Measurements from ENCODE around the gene NDUFS4.

DNA sequence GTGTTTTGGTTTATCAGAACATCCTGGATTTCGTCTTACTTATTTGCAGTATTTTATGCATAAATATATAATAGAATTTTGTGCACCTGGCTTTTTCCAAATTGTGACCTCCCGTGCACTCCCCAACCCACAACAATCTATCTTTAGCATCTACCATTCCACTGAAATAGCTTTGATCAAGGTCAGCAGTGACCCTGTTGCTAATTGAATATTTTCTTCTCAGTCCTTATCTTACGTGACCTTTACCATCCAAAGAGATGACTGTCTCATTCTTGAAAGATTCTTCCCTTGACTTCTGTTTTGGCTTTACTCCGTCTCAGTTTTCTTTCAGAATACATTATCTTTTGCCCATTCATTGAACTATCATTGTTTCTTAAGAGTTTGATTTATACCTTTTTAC is 18.4 kb downstream of the NDUFS4 start:
- no peak for TF ChIP-seq POLR2AphosphoS5 (IDR thresholded peaks at IDR 0.05)
- TF ChIP-seq CTCF (IDR thresholded peaks at IDR 0.05), result no peak

Data from suprapubic skin (tissue), 3 donors.